Kidney (tissue), 14 donors: Measurements from ENCODE around the gene CFAP100. TPM values are rescaled to one million over a fixed set of nuclear protein-coding genes. Genes with fewer than 3 reads are reported as not detected.

ENCODE experiments used
- DNase-seq, 5 donors: peaks; one replicate each; pipeline ENCODE4 v3.0.0-alpha.2; 2013 to 2020
- FAIRE-seq: peaks from 2 replicates; lab custom pipeline; 2012; peaks lifted over from hg19 to GRCh38; lab: Jason Lieb, UNC
- H3K27ac ChIP-seq, 2 donors: one replicate each; pipeline ENCODE4 v1.7.0; 2013; ENCODE audit warnings: low read depth in 2 of 2, low read length in 2 of 2, inconsistent platforms in 1 of 2
- H3K27me3 ChIP-seq: one replicate; pipeline ENCODE4 v1.7.1; 2013; ENCODE audit warnings: low read length, inconsistent platforms; ENCODE audit not compliant: control insufficient read depth, insufficient read depth
- H3K36me3 ChIP-seq, 3 donors: one replicate each; pipeline versions ENCODE4 v1.7.0 to v1.7.1; 2013; ENCODE audit warnings: low read length in 3 of 3, control low read depth in 1 of 3, inconsistent platforms in 1 of 3; ENCODE audit not compliant: insufficient read depth in 3 of 3, control insufficient read depth in 2 of 3
- H3K4me1 ChIP-seq, 3 donors: one replicate each; pipeline versions ENCODE4 v1.7.0 to v1.7.1; 2013; ENCODE audit warnings: low read length in 3 of 3, inconsistent platforms in 1 of 3, low read depth in 1 of 3; ENCODE audit not compliant: control insufficient read depth in 2 of 3, insufficient read depth in 2 of 3
- H3K4me3 ChIP-seq, 3 donors: one replicate each; pipeline versions ENCODE4 v1.7.0 to v1.8.1; 2013; ENCODE audit warnings: low read length in 3 of 3, control low read depth in 1 of 3, inconsistent platforms in 1 of 3
- H3K9ac ChIP-seq, 3 donors: one replicate each; pipeline versions ENCODE4 v1.7.0 to v1.7.1; 2013; ENCODE audit warnings: low read length in 3 of 3, control low read depth in 1 of 3, inconsistent platforms in 1 of 3
- H3K9me3 ChIP-seq, 3 donors: one replicate each; pipeline versions ENCODE4 v1.7.0 to v1.7.1; 2013; ENCODE audit warnings: low read length in 3 of 3, control low read depth in 1 of 3, inconsistent platforms in 1 of 3; ENCODE audit not compliant: control insufficient read depth in 2 of 3, insufficient read depth in 1 of 3
- intact Hi-C: fragments of 100-400 bp; cut with DNase I; formaldehyde crosslinking; loops from one replicate; pipeline ENCODE4 v1.11.1; 2022
- polyA plus RNA-seq: library from polyadenylated mRNA; stranded (reverse); fragments of 350-450 nt; fragmentation: Illumina TruSeq; extraction: RNeasy Lipid Tissue Mini Kit (QIAGEN cat#74804); gene quantifications from one replicate; pipeline ENCODE4 v1.2.3, GENCODE V29; 2014; ENCODE audit warnings: low read depth, low replicate concordance; ENCODE audit not compliant: insufficient read depth
- total RNA-seq: library from RNA; stranded (reverse); fragmentation: NEBNext Ultra II Directional; extraction: Animal tissue kit (Norgen Biotek cat#: 25700); gene quantifications from one replicate; pipeline ENCODE4 v1.2.1, GENCODE V29; 2021
- TF ChIP-seq, protein P1 (sequence below): IDR thresholded peaks from 3 replicates; pipeline ENCODE4 v1.5.1; 2012; ENCODE audit warnings: mild to moderate bottlenecking, moderate library complexity, borderline replicate concordance; ENCODE audit not compliant: insufficient read depth; ENCODE audit errors: extremely low read depth
- donor health status: control.
- donor health status: control.
- donor health status: control.
- donor health status: control.
- donor health status: control.
- donor health status: DM: yes; HTN: yes; CAD: no.
- donor health status: Normal renal cell carcinoma (clear cell type).

Gene CFAP100
- total and polyA plus RNA-seq, 2 donors from 2014 or later = 0.60 TPM; not detected in 1

DNA sequence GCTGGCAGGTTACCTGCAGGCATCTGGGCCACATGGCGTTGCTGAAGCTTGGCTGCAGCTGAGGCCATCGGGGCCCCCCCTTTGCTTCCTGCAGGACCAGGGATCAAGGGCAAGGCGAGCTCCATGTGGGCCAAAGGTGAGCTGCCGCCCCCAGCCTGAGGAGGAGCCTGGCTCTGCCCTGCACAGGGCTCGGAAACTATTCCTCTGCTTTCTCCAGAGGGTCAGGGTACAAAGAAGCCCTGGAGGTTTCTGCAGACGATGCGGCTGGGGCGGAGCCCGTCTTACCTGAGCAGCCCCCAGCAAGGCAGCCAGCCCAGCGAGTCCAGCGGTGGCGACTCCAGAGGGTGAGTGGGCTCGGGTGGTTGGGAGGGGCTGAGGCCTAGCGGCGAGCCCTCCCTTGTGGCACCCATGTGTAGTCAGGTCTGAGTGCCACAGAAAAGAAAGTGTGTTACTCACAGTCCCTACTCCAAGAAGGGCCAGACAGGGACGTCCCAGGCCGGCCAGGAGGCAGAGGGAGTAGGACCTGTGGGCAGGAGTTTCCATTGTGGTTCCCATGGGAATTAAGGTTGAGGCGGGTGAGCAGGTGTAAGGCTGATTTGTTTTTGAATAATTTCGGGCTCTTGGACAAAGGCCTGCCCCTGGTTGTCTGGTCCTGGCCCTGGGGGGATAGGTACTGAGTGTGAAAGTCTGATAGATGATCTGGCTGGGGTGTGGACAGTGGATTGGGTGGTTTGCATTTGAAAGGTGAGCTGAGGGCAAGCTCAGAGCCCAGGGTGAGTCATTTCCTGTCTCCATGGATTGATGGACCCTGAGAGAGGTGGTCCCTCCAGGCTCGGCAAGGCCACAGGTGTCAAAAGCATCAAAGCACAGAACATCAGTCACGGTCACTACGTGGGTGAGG lies 25.4 kb downstream of the CFAP100 start:
- TF ChIP-seq, protein P1, sequence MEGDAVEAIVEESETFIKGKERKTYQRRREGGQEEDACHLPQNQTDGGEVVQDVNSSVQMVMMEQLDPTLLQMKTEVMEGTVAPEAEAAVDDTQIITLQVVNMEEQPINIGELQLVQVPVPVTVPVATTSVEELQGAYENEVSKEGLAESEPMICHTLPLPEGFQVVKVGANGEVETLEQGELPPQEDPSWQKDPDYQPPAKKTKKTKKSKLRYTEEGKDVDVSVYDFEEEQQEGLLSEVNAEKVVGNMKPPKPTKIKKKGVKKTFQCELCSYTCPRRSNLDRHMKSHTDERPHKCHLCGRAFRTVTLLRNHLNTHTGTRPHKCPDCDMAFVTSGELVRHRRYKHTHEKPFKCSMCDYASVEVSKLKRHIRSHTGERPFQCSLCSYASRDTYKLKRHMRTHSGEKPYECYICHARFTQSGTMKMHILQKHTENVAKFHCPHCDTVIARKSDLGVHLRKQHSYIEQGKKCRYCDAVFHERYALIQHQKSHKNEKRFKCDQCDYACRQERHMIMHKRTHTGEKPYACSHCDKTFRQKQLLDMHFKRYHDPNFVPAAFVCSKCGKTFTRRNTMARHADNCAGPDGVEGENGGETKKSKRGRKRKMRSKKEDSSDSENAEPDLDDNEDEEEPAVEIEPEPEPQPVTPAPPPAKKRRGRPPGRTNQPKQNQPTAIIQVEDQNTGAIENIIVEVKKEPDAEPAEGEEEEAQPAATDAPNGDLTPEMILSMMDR = no peak
- DNase-seq = no peak
- no peak overlapping the region for H3K4me3 ChIP-seq
- no peaks in the 10 kb centered on the region for H3K9me3 ChIP-seq
- FAIRE-seq = no peak
- H3K27ac ChIP-seq = no peak overlapping the region
- no peaks in the 10 kb centered on the region for H3K27me3 ChIP-seq
- intact Hi-C loops = no loop called here
- H3K36me3 ChIP-seq = no peaks in the 10 kb centered on the region
- H3K9ac ChIP-seq = no peak overlapping the region
- H3K4me1 ChIP-seq = no peaks in the 10 kb centered on the region

DNA sequence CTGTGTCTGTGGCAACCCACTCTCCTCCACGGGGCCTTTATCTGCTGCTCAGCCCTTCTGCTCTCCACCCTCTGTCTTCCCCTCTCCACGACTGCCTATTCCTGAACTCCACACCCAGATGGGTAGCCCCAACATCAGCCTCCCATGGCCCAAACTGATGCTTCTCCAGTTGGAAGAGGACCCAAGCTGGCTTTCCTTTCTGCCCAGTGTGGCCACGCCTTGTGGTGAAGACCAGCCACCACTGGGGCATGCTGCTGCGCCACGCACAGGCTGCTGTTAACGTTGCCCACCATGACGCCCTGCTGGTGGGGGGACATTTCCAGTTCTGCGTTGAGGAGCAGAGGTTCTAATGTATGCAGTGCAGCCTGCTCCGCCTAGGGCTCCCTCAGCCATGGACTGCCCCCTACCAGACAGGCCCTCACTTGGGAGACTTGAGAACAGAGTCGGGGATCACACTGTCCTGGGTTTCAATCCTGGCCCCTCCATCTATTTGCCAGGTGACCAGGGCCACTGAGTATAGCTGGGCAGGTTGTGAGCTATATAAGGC lies 26.9 kb downstream of the CFAP100 start:
- H3K27me3 ChIP-seq = no peaks in the 10 kb centered on the region

DNA sequence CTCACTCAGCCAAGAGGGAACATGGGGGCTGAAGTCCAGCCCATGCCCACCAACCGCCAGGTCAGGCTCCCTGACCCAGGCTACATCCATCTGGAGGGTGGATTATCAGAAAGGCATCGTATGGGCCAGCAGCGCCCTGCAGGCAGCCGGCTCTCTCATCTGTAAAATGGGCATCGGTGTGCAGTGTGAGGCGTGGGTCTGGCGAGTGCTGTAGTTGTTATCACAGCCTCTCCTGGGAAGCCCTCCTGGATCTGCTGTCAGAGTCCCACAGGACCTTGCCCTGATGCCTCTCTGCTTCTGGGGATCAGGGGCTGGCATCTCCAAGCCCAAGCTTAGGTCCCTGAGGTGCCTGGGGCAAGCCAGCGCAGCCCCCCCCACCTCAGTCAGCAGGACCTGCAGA lies 27.4 kb downstream of the CFAP100 start:
- Histone ChIP-seq H3K9ac (no peak overlapping the region), H3K9me3 (peaks cover 0 to 8% (median 4%) of the 10 kb centered on the region in 3 donors), H3K36me3 (no peaks in the 10 kb centered on the region), H3K27me3 (no peaks in the 10 kb centered on the region), H3K27ac (no peak overlapping the region), H3K4me3 (no peak overlapping the region), H3K4me1 (no peaks in the 10 kb centered on the region)
- no peak for FAIRE-seq
- TF ChIP-seq, protein P1 = no peak
- no peak for DNase-seq
- intact Hi-C loops = no loop called here

More for the DNA sequence above, 26.9 kb downstream of the CFAP100 start:
- DNase-seq (no peak), FAIRE-seq (no peak)
- H3K36me3 ChIP-seq = no peaks in the 10 kb centered on the region
- peaks cover 0 to 8% (median 4%) of the 10 kb centered on the region in 3 donors for H3K9me3 ChIP-seq
- intact Hi-C loops = no loop called here
- no peak overlapping the region for H3K4me3 ChIP-seq
- no peaks in the 10 kb centered on the region for H3K4me1 ChIP-seq
- no peak overlapping the region for H3K9ac ChIP-seq
- no peak overlapping the region for H3K27ac ChIP-seq
- TF ChIP-seq, protein P1 = no peak
